Activated CD4-positive, CD25-positive, alpha-beta regulatory T cell treated with anti-CD3 and anti-CD28 coated beads, Interleukin-2, amount 50 U/mL, for 72 hours (primary cell): ENCODE data around the gene ANXA4.
A peak's percentile ranks its signal among the peaks of the same experiment; 100 is the strongest.
"Not testable (repeated sequence)": the region's sequence is repeated elsewhere in the genome, so short reads cannot be mapped to it uniquely, and the experiment has no call there.

Experiments used
- DNase-seq: peaks from one replicate; pipeline ENCODE4 v3.0.0; 2021

ANXA4 gene

GRCh38 chr2:69811591-69811990 lies 69.7 kb downstream of the ANXA4 start:
- no peak for DNase-seq

- no peak for DNase-seq
Measured at GRCh38 chr2:69815717-69816116, 73.8 kb downstream of the ANXA4 start.

GRCh38 chr2:69816923-69817542 lies 75.1 kb downstream of the ANXA4 start:
- DNase-seq, result peak; percentile 56

GRCh38 chr2:69817729-69818501 lies 76.0 kb downstream of the ANXA4 start:
- DNase-seq, result no peak

- DNase-seq, result no peak
Measured at GRCh38 chr2:69827796-69828540, 86.0 kb downstream of the ANXA4 start.

GRCh38 chr2:69828938-69829255 lies 87.0 kb downstream of the ANXA4 start:
- DNase-seq, result no peak

GRCh38 chr2:69829256-69830044 lies 87.5 kb downstream of the ANXA4 start, which contains the start of gene GMCL1:
GMCL1 (plus strand) TSS chr2:69829660; CDS start chr2:69829893, 233 bp downstream.
- DNase-seq, result peak; percentile 100

- peak; percentile 59 for DNase-seq
Measured at GRCh38 chr2:69830045-69830905, 88.3 kb downstream of the ANXA4 start.

- not testable (repeated sequence) for DNase-seq
Measured at GRCh38 chr2:69830906-69831241, 88.9 kb downstream of the ANXA4 start.

GRCh38 chr2:69831354-69831905 lies 89.5 kb downstream of the ANXA4 start:
- DNase-seq, result no peak

GRCh38 chr2:69833752-69834151 lies 91.8 kb downstream of the ANXA4 start:
- no peak for DNase-seq

- DNase-seq, result no peak
Measured at GRCh38 chr2:69835666-69836065, 93.7 kb downstream of the ANXA4 start.

- DNase-seq, result no peak
Measured at GRCh38 chr2:69836316-69836715, 94.4 kb downstream of the ANXA4 start.

- DNase-seq, result no peak
Measured at GRCh38 chr2:69837533-69837932, 95.6 kb downstream of the ANXA4 start.

- no peak for DNase-seq
Measured at GRCh38 chr2:69843993-69844392, 102.1 kb downstream of the ANXA4 start.

- no peak for DNase-seq
Measured at GRCh38 chr2:69844560-69844959, 102.6 kb downstream of the ANXA4 start.

- no peak for DNase-seq
Measured at GRCh38 chr2:69846182-69847067, 104.5 kb downstream of the ANXA4 start.

GRCh38 chr2:69847068-69847828 lies 105.3 kb downstream of the ANXA4 start:
- DNase-seq, result no peak

GRCh38 chr2:69848186-69848790 lies 106.4 kb downstream of the ANXA4 start:
- no peak for DNase-seq

- DNase-seq, result no peak
Measured at GRCh38 chr2:69858261-69858660, 116.3 kb downstream of the ANXA4 start.
